HUDEP-2 (cell line): ENCODE measurements around the gene ST14.
"Not testable (repeated sequence)": the region's sequence is repeated elsewhere in the genome, so short reads cannot be mapped to it uniquely, and the experiment has no call there.

Source experiments
- DNase-seq, 76 experiments: peaks; one replicate each; lab custom pipeline; 2025; ENCODE audit not compliant: unreplicated experiment in 76 of 76; lab: John Stamatoyannopoulos, UW

Gene ST14

DNA sequence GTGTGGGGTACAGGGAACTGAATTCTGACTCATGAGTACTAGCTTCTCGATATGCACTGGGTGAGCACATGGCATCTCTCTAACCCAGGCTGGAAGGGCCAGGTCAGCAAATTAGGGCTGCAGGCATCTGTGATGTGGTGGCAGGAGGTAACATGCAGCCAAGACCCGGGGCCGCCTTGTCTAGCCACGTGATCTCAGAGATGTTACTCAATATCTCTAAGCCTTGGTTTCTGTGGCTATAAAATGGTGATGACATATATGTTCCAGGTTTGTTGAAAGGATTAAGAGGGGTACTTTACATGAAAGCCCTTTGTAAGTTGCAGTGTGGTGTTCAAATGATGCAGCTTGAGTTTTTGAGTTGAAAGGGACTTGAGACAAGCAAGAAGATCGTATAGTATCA, 3.2 kb downstream of the ST14 start:
- DNase-seq = no peak

- DNase-seq = no peak
Observed at GRCh38 chr11:130163346-130164220, 4.0 kb downstream of the ST14 start.

GRCh38 chr11:130164221-130164570, 4.6 kb downstream of the ST14 start:
- DNase-seq = no peak

DNA sequence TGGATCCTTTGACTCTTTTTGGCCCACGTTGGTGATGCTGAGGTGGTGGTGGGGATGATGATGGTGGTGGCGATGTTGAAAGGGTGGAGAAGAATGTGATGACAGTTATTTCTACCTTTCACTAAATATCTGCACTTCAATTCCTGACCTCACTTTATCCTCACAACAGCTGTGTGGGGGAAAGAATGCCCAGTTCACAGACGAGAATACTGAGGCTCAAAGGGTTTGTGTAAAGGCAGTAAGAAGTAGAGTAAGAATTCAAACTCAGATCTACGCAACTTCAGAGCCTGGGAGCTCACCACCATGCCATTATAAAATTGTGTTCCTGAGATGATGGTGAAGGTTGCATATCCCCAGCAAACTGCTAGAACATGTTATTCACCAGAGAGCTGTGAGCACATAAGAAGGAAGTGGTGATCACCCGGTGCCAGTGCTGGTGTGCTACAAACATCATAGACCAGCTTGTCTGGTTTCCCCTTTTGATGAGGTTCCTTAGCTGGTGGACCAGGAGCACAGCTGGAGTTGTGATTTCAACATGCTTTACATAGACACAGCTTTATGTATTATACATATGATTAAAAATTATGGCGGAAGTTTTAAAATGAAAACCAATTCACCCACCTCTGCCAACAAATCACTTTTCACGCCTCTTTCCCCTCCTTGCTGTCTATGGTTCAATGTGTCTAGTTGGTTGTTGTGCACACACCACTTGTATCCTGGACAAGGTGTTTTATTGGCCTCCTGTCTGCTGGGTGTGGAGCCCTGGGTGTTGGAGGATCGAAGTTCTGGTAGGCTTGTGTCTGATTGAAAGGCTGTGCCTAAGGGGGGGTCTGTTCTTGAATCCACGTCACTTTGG, 6.2 kb downstream of the ST14 start:
- no peak for DNase-seq

GRCh38 chr11:130166457-130166784, 6.8 kb downstream of the ST14 start:
- DNase-seq = peak in 21 of 76 experiments; percentile 6 to 56 (median 24)

DNA sequence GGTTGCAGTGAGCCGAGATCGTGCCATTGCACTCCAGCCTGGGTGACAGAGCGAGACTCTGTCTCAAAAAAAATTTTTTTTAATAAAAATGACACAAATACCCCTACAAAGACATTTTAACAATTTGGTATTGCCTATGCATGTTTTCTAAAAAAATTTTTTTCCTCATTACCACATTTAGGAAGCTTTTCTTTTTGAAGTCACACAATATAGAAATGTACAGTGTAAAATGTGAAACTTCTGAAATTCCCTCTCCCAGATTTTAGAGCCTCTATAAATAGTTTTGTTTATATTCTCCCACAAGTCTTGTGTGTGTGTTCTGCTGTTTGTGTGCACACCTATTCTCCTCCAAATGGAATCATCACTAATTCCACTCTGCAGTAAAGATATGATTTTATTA, 7.6 kb downstream of the ST14 start:
- DNase-seq = no peak

DNA sequence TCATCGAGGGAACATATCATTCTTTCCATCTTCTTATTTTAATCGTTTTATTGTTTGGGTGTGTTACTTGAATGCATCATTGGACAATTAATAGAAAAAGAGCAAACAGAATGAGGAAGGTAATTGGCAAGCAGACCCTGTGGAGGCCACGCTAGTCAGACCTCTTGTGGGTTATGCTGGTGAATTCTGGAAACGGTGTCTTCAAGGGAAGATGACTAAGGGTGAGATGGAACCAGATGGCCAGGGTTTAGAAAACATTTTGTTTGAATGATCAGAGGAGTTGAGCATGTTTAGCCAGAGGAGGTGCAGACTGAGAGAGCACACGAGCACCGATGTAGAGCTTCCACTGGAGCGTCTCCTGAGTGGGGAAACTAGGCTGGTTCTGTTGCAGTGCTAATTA, 8.5 kb downstream of the ST14 start:
- no peak for DNase-seq

- no peak for DNase-seq
Observed at GRCh38 chr11:130170345-130170744, 10.8 kb downstream of the ST14 start.

DNA sequence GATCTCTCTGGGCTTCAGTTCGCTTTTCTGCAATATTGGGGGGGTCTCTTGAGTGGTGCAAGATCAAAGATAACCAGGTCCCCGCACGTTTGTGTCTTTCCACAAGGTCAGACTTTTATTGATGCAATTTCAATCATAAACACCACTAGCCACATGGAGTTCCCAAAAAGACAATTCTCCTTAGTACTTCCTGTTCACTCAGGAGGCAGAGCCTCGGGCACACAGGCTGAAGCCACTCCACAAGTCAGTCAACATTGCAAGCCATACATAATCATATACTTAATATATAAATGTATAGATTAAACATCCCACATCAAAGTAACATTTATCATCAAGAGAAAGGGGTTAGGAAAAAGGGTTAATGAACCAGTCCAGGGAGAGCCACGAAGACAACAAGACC, 12.0 kb downstream of the ST14 start:
- no peak for DNase-seq

- DNase-seq = not testable (repeated sequence)
Observed at GRCh38 chr11:130172001-130172400, 12.4 kb downstream of the ST14 start.

- DNase-seq = peak in 2 of 76 experiments; percentile 11 to 15
Observed at GRCh38 chr11:130174642-130175041, 15.1 kb downstream of the ST14 start.

GRCh38 chr11:130175898-130176297, 16.3 kb downstream of the ST14 start:
- no peak for DNase-seq

GRCh38 chr11:130177782-130178181, 18.2 kb downstream of the ST14 start:
- no peak for DNase-seq

- DNase-seq = no peak
Observed at GRCh38 chr11:130178441-130179339, 19.1 kb downstream of the ST14 start.

- DNase-seq = no peak
Observed at GRCh38 chr11:130179396-130180306, 20.1 kb downstream of the ST14 start.

- DNase-seq = no peak
Observed at GRCh38 chr11:130180491-130180890, 20.9 kb downstream of the ST14 start.

DNA sequence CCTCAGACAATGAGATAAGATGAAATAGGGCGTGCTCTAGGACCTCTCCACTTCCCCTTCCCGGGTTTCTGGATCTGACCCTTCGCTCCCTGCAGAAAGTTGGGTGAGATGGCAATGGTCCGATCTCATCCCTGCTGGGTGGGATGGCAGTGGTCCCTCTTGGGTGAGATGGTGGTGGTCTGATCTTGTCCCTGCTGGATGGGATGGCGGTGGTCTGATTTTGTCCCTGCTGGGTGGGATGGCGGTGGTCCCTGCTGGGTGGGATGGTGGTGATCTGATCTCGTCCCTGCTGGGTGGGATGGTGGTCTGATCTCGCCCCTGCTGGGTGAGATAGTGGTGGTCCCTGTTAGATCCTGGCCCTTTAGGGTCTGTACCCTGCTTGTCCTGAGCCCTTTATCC, 21.3 kb downstream of the ST14 start:
- no peak for DNase-seq

DNA sequence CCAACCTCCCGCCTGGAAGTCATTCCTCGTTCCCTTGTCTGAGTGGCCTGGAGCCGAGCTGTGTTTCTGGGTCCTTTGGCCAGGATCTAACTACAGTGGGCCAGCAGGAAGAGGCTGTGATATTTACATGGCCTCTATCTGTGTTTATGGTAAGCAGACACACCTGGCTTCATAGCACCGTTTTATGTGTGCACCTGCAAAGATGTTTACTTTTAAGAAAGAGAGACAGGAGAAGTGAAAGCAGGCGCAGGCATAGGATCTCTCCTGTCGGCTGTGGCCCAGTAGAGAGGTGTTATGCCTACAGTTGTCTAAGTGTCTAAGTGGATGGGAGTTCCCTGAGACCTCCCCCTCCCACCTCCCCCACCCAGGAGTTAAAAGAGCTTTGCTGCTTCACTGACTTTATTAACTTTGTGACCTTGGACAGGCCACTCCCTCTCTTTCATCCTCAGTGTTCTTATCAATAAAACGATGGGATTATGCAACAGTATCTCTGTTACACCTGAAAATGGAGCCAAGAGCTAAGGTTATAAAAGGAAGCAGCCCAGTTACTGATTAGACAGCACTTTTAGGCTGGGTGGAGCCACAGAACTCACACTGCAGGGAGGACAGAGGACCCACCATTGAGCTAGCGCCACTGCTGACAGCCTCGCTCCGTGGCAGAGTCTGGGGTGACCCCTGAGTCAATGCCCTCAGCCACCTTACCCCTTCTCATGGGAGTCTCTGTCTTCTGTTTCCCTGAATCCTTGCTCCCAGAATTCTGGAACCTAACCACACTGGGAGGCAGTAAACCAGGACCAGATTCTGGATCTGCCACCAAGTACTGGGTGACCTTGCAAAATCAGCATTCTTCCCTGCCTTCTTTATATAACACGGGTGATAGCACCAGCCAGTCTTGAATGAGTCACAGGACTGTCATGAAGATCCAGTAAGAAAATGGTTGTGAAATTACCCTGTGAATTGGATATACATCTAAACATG, 22.0 kb downstream of the ST14 start:
- DNase-seq = no peak
